ENCODE measurements around the gene APOA5.

DNA sequence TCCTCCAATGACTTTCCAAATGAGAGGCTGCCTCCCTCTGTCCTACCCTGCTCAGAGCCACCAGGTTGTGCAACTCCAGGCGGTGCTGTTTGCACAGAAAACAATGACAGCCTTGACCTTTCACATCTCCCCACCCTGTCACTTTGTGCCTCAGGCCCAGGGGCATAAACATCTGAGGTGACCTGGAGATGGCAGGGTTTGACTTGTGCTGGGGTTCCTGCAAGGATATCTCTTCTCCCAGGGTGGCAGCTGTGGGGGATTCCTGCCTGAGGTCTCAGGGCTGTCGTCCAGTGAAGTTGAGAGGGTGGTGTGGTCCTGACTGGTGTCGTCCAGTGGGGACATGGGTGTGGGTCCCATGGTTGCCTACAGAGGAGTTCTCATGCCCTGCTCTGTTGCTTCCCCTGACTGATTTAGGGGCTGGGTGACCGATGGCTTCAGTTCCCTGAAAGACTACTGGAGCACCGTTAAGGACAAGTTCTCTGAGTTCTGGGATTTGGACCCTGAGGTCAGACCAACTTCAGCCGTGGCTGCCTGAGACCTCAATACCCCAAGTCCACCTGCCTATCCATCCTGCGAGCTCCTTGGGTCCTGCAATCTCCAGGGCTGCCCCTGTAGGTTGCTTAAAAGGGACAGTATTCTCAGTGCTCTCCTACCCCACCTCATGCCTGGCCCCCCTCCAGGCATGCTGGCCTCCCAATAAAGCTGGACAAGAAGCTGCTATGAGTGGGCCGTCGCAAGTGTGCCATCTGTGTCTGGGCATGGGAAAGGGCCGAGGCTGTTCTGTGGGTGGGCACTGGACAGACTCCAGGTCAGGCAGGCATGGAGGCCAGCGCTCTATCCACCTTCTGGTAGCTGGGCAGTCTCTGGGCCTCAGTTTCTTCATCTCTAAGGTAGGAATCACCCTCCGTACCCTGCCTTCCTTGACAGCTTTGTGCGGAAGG is 40.9 kb upstream of the APOA5 start:
- TF ChIP-seq, protein P1, sequence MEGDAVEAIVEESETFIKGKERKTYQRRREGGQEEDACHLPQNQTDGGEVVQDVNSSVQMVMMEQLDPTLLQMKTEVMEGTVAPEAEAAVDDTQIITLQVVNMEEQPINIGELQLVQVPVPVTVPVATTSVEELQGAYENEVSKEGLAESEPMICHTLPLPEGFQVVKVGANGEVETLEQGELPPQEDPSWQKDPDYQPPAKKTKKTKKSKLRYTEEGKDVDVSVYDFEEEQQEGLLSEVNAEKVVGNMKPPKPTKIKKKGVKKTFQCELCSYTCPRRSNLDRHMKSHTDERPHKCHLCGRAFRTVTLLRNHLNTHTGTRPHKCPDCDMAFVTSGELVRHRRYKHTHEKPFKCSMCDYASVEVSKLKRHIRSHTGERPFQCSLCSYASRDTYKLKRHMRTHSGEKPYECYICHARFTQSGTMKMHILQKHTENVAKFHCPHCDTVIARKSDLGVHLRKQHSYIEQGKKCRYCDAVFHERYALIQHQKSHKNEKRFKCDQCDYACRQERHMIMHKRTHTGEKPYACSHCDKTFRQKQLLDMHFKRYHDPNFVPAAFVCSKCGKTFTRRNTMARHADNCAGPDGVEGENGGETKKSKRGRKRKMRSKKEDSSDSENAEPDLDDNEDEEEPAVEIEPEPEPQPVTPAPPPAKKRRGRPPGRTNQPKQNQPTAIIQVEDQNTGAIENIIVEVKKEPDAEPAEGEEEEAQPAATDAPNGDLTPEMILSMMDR (conservative IDR thresholded peaks at IDR 0.05): no peak
- TF ChIP-seq EZH2 (IDR thresholded peaks at IDR 0.05; ENCODE audit: low read depth): no peak

All from PC-9 (cell line).